OCI-LY7 (cell line): ENCODE results near the gene CLEC16A.

Experiments used
- CTCF ChIP-seq: fragments of 200-600 bp; sonication (generic); conservative IDR thresholded peaks from 2 replicates; pipeline ENCODE4 v1.5.1; 2014; ENCODE audit warnings: mild to moderate bottlenecking, antibody characterized with exemption, low read length, moderate library complexity, mixed read lengths
- EZH2phosphoT487 ChIP-seq: fragments of 200-600 bp; sonication (generic); IDR thresholded peaks from 2 replicates; pipeline ENCODE4 v1.6.1; 2018; ENCODE audit warnings: low read depth, borderline replicate concordance, mild to moderate bottlenecking, mixed run types, antibody characterized with exemption, low read length, moderate library complexity, mixed read lengths

GRCh38 chr16:11231367-11231970 lies 287.1 kb downstream of the CLEC16A start:
- TF ChIP-seq CTCF (no peak), EZH2phosphoT487 (no peak)
